ENCODE data around the gene CDKN2AIPNL. TPM values are rescaled to one million over a fixed set of nuclear protein-coding genes. Genes with fewer than 3 reads are reported as not detected.

Gene CDKN2AIPNL
- total and polyA plus RNA-seq, 2 of the 13 experiments (the other 11 are each of a cell fraction or from before 2014, with no cell fraction given): 17.4 to 46.5 TPM

DNA sequence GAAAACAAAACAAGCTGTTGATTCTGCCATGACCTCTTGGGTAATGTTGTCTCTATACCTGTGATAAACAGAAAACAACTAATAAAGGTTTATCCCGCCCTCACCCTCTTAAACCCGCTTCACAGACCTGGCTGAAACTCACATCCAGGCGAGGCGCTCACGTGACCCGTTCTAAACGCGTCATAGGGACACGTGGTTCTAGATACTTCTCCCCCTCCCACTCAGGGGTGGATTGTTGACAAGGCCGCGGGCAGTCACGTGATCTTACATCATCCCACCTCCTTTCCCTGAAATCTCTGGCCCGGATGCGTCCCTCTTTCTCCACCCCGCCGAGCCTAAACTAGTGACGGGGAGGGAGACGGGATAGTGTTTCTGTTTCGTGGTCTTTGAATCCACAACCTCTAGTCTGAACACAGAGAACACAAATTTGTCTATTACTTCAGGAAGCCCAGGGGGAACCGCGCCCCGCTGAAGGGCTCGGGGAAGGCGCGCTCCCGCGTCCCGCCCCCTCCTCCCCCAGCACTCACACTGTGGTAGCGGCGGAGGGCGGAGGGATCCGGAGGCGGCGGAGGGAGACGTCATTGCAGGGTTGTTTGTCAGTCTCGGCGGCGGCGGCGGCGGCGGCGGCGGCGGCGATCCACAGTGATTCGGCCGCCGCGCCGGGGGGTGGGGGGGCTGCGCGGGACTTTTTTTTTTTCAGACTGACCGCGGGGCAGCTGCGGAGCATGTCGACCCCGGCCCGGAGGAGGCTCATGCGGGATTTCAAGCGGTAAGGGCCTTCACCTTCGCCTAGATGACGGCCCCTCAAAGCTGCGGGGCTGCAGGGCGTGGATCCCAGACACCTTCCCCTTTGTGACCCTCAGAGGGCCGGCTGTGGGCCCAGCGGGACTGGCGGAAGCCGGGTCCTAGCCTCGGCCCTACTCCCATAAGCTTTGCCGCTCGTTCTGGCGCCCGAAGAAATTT, 40.5 kb downstream of the CDKN2AIPNL start, which contains the start of gene UBE2B (continued):
- TF ChIP-seq KIAA2018 (CRISPR knock-in tag; IDR thresholded peaks at IDR 0.05; ENCODE audit: borderline replicate concordance): no peak
- peak; percentile 52; the same call in 1 of the 2 replicates for TF ChIP-seq ZNF501 (CRISPR knock-in tag; IDR thresholded peaks at IDR 0.05)
- peak; percentile 68 for TF ChIP-seq MEIS2 (CRISPR knock-in tag; IDR thresholded peaks at IDR 0.05)
- TF ChIP-seq DRAP1 (CRISPR knock-in tag; IDR thresholded peaks at IDR 0.05): peak; percentile 88
- no peak for TF ChIP-seq ZNF24 (IDR thresholded peaks at IDR 0.05)
- TF ChIP-seq SATB2 (CRISPR knock-in tag; IDR thresholded peaks at IDR 0.05): peak; percentile 77; the same call in 1 of the 2 replicates
- 0 out of 2 replicates have a peak, but pooled peaks have one; percentile 14 for TF ChIP-seq SIX1 (CRISPR knock-in tag; IDR thresholded peaks at IDR 0.05; ENCODE audit: borderline replicate concordance)
- TF ChIP-seq U2AF2 (IDR thresholded peaks at IDR 0.05; ENCODE audit: low read depth, low read length): 0 out of 2 replicates have a peak, but pooled peaks have one; percentile 19
- TF ChIP-seq, protein P1, sequence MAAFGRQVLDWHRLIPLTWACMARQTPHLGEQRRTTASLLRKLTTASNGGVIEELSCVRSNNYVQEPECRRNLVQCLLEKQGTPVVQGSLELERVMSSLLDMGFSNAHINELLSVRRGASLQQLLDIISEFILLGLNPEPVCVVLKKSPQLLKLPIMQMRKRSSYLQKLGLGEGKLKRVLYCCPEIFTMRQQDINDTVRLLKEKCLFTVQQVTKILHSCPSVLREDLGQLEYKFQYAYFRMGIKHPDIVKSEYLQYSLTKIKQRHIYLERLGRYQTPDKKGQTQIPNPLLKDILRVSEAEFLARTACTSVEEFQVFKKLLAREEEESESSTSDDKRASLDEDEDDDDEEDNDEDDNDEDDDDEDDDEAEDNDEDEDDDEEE (CRISPR knock-in tag; IDR thresholded peaks at IDR 0.05): 0 out of 2 replicates have a peak, but pooled peaks have one; percentile 31
- 0 out of 2 replicates have a peak, but pooled peaks have one; percentile 20 for TF ChIP-seq HIC2 (CRISPR knock-in tag; IDR thresholded peaks at IDR 0.05; ENCODE audit: low read depth)
- TF ChIP-seq MIER2 (CRISPR knock-in tag; IDR thresholded peaks at IDR 0.05): peak; percentile 61; the same call in 1 of the 2 replicates
- no peak for TF ChIP-seq FOXM1 (CRISPR knock-in tag; IDR thresholded peaks at IDR 0.05)
- 0 out of 2 replicates have a peak, but pooled peaks have one; percentile 63 for TF ChIP-seq WIZ (CRISPR knock-in tag; IDR thresholded peaks at IDR 0.05)
- no peak for TF ChIP-seq THAP8 (CRISPR knock-in tag; IDR thresholded peaks at IDR 0.05; ENCODE audit: borderline replicate concordance)
- TF ChIP-seq DNMT3B (CRISPR knock-in tag; conservative IDR thresholded peaks at IDR 0.05): peak; percentile 100
- TF ChIP-seq HNRNPUL1 (IDR thresholded peaks at IDR 0.05; ENCODE audit: low read depth, low read length): no peak

Measured in HepG2 (cell line).